Mucosa of descending colon (tissue), 3 donors: ENCODE data around the gene SCG5. TPM values are rescaled to one million over a fixed set of nuclear protein-coding genes. Genes with fewer than 3 reads are reported as not detected.

Experiments
- ATAC-seq: fragments of 200-7000 bp; cut with Tn5 transposase; one replicate; pipeline ENCODE4 v1.9.1; 2020; ENCODE audit warnings: mild to moderate bottlenecking, moderate library complexity
- DNase-seq, 3 donors: peaks; one replicate each; pipeline ENCODE4 v3.0.0-alpha.2; 2020
- H3K36me3 ChIP-seq: fragments of 200-600 bp; one replicate; pipeline ENCODE4 v1.8.0; 2021; ENCODE audit warnings: low read depth, mild to moderate bottlenecking
- H3K4me1 ChIP-seq: fragments of 200-600 bp; one replicate; pipeline ENCODE4 v1.8.0; 2021; ENCODE audit warnings: low read depth, mild to moderate bottlenecking
- H3K4me3 ChIP-seq: fragments of 200-600 bp; one replicate; pipeline ENCODE4 v1.8.0; 2021; ENCODE audit warnings: mild to moderate bottlenecking
- H3K9me3 ChIP-seq: fragments of 200-600 bp; one replicate; pipeline ENCODE4 v1.8.0; 2021; ENCODE audit warnings: mild to moderate bottlenecking
- intact Hi-C, 2 donors: fragments of 100-400 bp; cut with DNase I in 1 of 2; cut with micrococcal nuclease in 1 of 2; formaldehyde crosslinking; loops; one replicate each; pipeline versions ENCODE4 v1.11.0 to v1.11.1; 2022; cut with DNase I, micrococcal nuclease
- total RNA-seq, 3 donors: library from RNA; stranded (reverse); fragmentation: NEBNext Ultra II Directional in 2 of 3; extraction: Animal tissue kit (Norgen Biotek cat#: 25700) in 2 of 3; gene quantifications; one replicate each; pipeline versions ENCODE4 v1.2.1 to v1.2.4, GENCODE V29; 2021 to 2023
- TF ChIP-seq, protein P1 (sequence below): fragments of 200-600 bp; IDR thresholded peaks from one replicate; pipeline ENCODE4 v1.8.0; 2022; ENCODE audit warnings: antibody characterized with exemption, mild to moderate bottlenecking
- donor health status: DM: no; HTN: no; CAD: no; lungs with moderate emphysema.
- donor health status: DM: no; HTN: no; CAD: no.
- donor health status: DM: no; HTN: yes; CAD: no.

SCG5 gene
- total RNA-seq, 3 donors from 2014 or later, result 4.2 to 7.0 (median 5.7) TPM

DNA sequence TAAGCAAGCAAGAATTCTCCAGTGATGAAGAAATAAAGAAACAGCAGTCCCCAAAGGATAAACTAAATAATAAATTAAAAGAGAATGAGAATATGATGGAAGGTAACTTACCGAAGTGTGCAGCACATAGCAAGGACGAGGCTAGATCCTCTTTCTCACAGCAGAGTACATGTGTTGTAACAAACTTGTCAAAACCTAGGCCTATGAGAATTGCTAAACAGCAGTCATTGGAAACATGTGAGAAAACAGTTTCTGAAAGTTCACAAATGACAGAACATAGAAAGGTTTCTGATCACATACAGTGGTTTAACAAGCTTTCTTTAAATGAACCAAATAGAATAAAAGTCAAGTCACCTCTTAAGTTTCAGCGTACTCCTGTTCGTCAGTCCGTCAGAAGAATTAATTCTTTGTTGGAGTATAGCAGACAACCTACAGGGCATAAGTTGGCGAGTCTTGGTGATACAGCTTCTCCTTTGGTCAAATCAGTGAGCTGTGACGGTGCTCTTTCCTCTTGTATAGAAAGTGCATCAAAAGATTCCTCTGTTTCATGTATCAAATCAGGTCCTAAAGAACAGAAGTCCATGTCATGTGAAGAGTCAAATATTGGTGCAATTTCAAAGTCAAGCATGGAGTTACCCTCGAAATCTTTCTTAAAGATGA is 4.5 kb upstream of the SCG5 start:
- intact Hi-C loops, result no loop called here
- Histone ChIP-seq H3K36me3 (no peaks in the 10 kb centered on the region), H3K4me3 (no peak overlapping the region), H3K9me3 (no peaks in the 10 kb centered on the region), H3K4me1 (no peaks in the 10 kb centered on the region)
- no peak for DNase-seq
- TF ChIP-seq, protein P1, sequence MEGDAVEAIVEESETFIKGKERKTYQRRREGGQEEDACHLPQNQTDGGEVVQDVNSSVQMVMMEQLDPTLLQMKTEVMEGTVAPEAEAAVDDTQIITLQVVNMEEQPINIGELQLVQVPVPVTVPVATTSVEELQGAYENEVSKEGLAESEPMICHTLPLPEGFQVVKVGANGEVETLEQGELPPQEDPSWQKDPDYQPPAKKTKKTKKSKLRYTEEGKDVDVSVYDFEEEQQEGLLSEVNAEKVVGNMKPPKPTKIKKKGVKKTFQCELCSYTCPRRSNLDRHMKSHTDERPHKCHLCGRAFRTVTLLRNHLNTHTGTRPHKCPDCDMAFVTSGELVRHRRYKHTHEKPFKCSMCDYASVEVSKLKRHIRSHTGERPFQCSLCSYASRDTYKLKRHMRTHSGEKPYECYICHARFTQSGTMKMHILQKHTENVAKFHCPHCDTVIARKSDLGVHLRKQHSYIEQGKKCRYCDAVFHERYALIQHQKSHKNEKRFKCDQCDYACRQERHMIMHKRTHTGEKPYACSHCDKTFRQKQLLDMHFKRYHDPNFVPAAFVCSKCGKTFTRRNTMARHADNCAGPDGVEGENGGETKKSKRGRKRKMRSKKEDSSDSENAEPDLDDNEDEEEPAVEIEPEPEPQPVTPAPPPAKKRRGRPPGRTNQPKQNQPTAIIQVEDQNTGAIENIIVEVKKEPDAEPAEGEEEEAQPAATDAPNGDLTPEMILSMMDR, result no peak
- no peak for ATAC-seq

DNA sequence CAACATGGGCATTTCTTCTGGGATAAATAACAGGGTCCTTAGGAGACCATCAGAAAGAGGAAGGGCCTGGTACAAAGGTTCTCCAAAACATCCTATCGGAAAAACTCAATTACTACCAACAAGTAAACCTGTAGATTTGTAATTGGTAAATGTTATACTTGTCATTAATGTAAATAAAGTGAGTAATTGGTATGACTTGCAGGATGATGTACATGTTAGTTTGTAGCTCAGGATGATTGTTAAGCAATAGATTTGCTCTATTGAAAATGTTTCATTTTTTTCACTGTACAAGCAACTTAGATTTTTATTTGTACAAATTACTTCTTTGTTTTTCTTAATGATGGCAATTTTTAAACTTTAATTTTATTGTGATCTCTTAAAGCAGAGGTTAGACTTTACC is 3.8 kb upstream of the SCG5 start:
- H3K36me3 ChIP-seq, result no peaks in the 10 kb centered on the region
- H3K4me3 ChIP-seq, result no peak overlapping the region
- no peaks in the 10 kb centered on the region for H3K4me1 ChIP-seq
- ATAC-seq (no peak), DNase-seq (no peak)
- TF ChIP-seq, protein P1, result no peak
- no peaks in the 10 kb centered on the region for H3K9me3 ChIP-seq
- intact Hi-C loops, result no loop called here

DNA sequence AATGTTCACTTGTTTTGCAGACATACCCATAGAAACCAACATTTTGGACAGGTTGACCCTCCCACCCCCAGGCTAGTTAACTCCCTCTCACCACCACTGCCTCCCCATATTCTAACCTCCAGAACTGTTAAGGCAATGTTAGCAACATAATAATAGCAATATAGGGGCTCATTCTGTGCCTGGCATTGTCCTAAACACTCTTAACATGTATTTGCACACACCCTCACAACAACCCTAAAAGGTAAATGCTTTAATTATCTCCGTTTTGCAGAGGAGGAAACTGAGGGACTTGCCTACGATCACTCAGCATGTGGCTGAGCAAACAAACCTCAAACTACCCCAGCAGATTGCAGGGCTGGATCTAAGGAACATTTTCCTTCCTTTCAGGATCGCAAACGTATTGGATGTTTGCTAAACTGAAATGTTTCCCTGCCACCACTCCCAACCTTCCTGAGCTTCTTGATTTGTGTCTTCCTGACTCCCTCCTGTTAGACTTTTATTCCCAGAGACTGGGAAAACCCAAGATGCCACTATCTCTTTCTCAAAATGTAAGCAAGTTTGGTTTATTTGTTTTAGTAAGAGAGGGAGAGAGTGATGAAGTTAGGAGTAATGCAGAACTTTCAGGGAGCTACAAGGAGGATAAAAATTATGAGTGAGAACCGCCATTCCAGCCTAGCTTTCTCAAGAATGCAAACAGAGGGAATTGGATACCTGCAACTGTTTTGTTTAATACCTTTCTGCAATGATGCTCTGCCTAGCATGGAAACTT is 1.3 kb downstream of the SCG5 start:
- H3K36me3 ChIP-seq, result no peaks in the 10 kb centered on the region
- ATAC-seq, result peak; percentile 55
- no peaks in the 10 kb centered on the region for H3K4me1 ChIP-seq
- TF ChIP-seq, protein P1, result no peak
- intact Hi-C loops, result no loop called here
- no peak for DNase-seq
- no peak overlapping the region for H3K4me3 ChIP-seq
- no peaks in the 10 kb centered on the region for H3K9me3 ChIP-seq

DNA sequence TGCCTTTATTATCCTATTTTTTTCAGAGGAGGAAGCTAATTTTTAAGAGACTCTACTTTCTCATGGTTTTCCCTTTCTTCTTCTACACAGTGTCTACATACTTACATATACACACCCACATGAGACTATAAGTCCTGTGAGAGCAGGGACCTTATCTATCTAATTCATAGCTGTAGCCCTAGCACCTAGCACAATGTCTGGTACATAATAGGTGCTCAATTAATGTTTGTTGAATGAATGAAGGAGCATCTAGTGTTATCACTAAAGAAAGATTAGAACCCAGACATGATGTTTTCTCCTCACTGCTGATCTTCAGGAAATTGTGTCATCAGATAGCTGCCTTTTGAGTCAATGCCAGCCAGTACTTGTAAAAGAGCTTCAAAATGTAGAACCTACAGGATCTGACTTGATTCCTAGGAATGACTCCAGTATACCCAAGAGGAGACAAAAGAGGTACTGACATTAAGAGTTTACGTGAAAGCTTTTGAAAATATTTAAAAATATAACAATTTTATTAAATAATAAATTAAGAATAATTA is 2.5 kb downstream of the SCG5 start:
- H3K36me3 ChIP-seq, result no peaks in the 10 kb centered on the region
- ATAC-seq, result no peak
- H3K4me3 ChIP-seq, result no peak overlapping the region
- TF ChIP-seq, protein P1, result no peak
- intact Hi-C loops, result no loop called here
- no peak for DNase-seq
- no peaks in the 10 kb centered on the region for H3K4me1 ChIP-seq
- no peaks in the 10 kb centered on the region for H3K9me3 ChIP-seq

DNA sequence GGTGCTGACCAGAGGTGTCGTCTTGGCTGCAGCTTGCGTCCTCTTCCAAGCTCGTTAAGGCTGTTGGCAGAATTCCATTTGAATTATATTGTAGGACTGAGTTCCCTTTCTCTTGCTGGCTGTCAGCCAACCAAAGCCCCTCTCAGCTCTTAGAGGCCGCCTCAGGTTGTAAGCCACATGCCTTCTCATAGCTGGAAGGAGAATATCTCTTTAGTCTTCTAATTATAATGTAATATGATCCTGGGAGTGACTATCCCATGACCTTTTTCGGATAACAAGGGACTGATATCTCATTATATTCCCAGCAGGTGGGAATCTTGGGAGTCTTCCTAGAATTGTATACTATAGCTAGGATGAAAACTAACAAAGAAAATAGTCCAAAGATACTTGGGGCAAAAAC is 4.8 kb downstream of the SCG5 start:
- TF ChIP-seq, protein P1, result no peak
- H3K4me1 ChIP-seq, result no peaks in the 10 kb centered on the region
- H3K4me3 ChIP-seq, result no peak overlapping the region
- intact Hi-C loops, result no loop called here
- DNase-seq (no peak), ATAC-seq (no peak)
- no peaks in the 10 kb centered on the region for H3K9me3 ChIP-seq
- H3K36me3 ChIP-seq, result no peaks in the 10 kb centered on the region
